ENCODE measurements around the gene IRAG1. TPM values are rescaled to one million over a fixed set of nuclear protein-coding genes. Genes with fewer than 3 reads are reported as not detected.

IRAG1 gene
- 5.2 and 5.9 TPM in 2 replicates for total RNA-seq (ENCODE audit: low replicate concordance)

GRCh38 chr11:10693509-10694081, at the start of gene IRAG1:
Gene IRAG1, minus strand, starts transcription at chr11:10693755. Its CDS starts 153 bp downstream, at chr11:10693602.
- TF ChIP-seq EZH2 (IDR thresholded peaks at IDR 0.05) (no peak), EZH2phosphoT487 (IDR thresholded peaks at IDR 0.05) (no peak)
- TF ChIP-seq, protein P1, sequence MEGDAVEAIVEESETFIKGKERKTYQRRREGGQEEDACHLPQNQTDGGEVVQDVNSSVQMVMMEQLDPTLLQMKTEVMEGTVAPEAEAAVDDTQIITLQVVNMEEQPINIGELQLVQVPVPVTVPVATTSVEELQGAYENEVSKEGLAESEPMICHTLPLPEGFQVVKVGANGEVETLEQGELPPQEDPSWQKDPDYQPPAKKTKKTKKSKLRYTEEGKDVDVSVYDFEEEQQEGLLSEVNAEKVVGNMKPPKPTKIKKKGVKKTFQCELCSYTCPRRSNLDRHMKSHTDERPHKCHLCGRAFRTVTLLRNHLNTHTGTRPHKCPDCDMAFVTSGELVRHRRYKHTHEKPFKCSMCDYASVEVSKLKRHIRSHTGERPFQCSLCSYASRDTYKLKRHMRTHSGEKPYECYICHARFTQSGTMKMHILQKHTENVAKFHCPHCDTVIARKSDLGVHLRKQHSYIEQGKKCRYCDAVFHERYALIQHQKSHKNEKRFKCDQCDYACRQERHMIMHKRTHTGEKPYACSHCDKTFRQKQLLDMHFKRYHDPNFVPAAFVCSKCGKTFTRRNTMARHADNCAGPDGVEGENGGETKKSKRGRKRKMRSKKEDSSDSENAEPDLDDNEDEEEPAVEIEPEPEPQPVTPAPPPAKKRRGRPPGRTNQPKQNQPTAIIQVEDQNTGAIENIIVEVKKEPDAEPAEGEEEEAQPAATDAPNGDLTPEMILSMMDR (IDR thresholded peaks at IDR 0.05): no peak
- Mint-ChIP-seq H3K9me3 (peaks cover 3% of the 10 kb centered on the region), H3K4me3 (no peak within 1 kb of the TSS), H3K27me3 (ENCODE audit: insufficient read depth, low read depth) (peaks cover 6% of the 10 kb centered on the region), H3K27ac (peak within 1 kb of the TSS; percentile 65), H3K36me3 (peaks cover 2% of the 10 kb centered on the region), H3K4me1 (peaks cover 15% of the 10 kb centered on the region)
- H3K4me1 ChIP-seq: no peaks in the 10 kb centered on the region
- no peak within 1 kb of the TSS for H3K9ac ChIP-seq
- peak; percentile 11 for DNase-seq (ENCODE audit: low spot score)
- H3K36me3 ChIP-seq: no peaks in the 10 kb centered on the region
- H3K4me3 ChIP-seq: no peak within 1 kb of the TSS
- H3K9me3 ChIP-seq (ENCODE audit: low read depth): no peaks in the 10 kb centered on the region
- H2AFZ ChIP-seq (replicated peaks): no peak within 1 kb of the TSS
- no peaks in the 10 kb centered on the region for H3K79me2 ChIP-seq (ENCODE audit: low read depth)
- no peak within 1 kb of the TSS for H3K27ac ChIP-seq
- no peaks in the 10 kb centered on the region for H3K27me3 ChIP-seq
- no peaks in the 10 kb centered on the region for H4K20me1 ChIP-seq (ENCODE audit: low read depth)
- no peaks in the 10 kb centered on the region for H3F3A ChIP-seq (ENCODE audit: low read depth)
- H3K4me2 ChIP-seq: no peak within 1 kb of the TSS

DNA sequence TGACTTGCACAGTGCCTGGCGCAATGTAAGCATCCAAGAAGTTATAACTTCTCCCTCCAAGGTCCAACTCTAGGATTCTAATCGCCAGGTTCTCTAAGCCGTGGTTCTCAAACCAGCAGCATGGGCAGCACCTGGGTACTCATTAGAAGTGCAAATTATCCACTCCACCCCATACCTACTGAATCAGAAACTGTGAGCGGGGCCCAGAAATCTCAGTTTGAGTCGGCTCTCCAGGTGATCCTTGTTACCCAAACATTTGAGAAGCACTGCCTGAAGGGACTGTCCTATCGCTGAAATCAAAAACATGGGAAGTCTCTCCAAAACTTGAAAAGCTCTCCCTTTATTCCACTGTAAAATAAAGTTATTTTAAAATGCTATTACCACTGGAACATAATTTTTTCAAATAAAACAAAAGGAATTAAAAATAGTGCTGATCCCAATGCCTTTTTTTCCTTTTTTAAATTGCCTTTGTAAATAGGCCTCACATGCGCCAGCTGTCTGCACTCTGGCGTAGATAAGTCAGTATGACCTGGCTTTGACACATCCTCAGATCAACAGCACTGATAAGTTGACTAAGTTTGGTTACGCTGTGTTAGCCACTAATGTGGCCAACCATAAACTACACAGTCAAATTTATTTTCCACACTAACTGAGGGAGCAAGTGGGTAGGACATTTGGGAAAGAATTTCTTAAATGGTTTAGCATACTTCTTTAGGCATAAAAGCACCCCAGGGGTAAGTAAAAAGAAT, 49.1 kb upstream of the IRAG1 start:
- Histone ChIP-seq H3K4me3 (no peak overlapping the region), H3K9ac (no peak overlapping the region), H3K79me2 (ENCODE audit: low read depth) (no peaks in the 10 kb centered on the region), H3K27ac (no peak overlapping the region), H3K27me3 (no peaks in the 10 kb centered on the region), H3K9me3 (ENCODE audit: low read depth) (no peaks in the 10 kb centered on the region), H2AFZ (replicated peaks) (no peak overlapping the region), H3K4me1 (no peaks in the 10 kb centered on the region), H3K36me3 (no peaks in the 10 kb centered on the region), H3K4me2 (no peak overlapping the region), H3F3A (ENCODE audit: low read depth) (peaks cover 9% of the 10 kb centered on the region), H4K20me1 (ENCODE audit: low read depth) (no peaks in the 10 kb centered on the region)
- Mint-ChIP-seq H3K27ac (no peak overlapping the region), H3K27me3 (ENCODE audit: insufficient read depth, low read depth) (peaks cover 4% of the 10 kb centered on the region), H3K36me3 (no peaks in the 10 kb centered on the region), H3K9me3 (no peaks in the 10 kb centered on the region), H3K4me3 (no peak overlapping the region), H3K4me1 (no peaks in the 10 kb centered on the region)
- no peak for TF ChIP-seq EZH2phosphoT487 (IDR thresholded peaks at IDR 0.05)
- TF ChIP-seq, protein P1 (IDR thresholded peaks at IDR 0.05): no peak
- TF ChIP-seq EZH2 (IDR thresholded peaks at IDR 0.05): no peak
- DNase-seq (ENCODE audit: low spot score): no peak

GRCh38 chr11:10735481-10736475, 42.2 kb upstream of the IRAG1 start:
- Mint-ChIP-seq H3K27me3 (ENCODE audit: insufficient read depth, low read depth) (peaks cover 4% of the 10 kb centered on the region), H3K9me3 (peaks cover 10% of the 10 kb centered on the region), H3K27ac (peak overlapping the region; percentile 51), H3K4me3 (peak overlapping the region; percentile 69), H3K36me3 (no peaks in the 10 kb centered on the region), H3K4me1 (peaks cover 9% of the 10 kb centered on the region)
- Histone ChIP-seq H3K4me2 (peak overlapping the region; percentile 70), H3F3A (ENCODE audit: low read depth) (no peaks in the 10 kb centered on the region), H2AFZ (replicated peaks) (peak overlapping the region; percentile 91), H3K36me3 (no peaks in the 10 kb centered on the region), H3K27me3 (no peaks in the 10 kb centered on the region), H4K20me1 (ENCODE audit: low read depth) (no peaks in the 10 kb centered on the region), H3K4me3 (peak overlapping the region; percentile 28), H3K9ac (no peak overlapping the region), H3K9me3 (ENCODE audit: low read depth) (no peaks in the 10 kb centered on the region), H3K4me1 (peaks cover 4% of the 10 kb centered on the region), H3K27ac (no peak overlapping the region), H3K79me2 (ENCODE audit: low read depth) (no peaks in the 10 kb centered on the region)
- peak; percentile 96 for DNase-seq (ENCODE audit: low spot score)
- no peak for TF ChIP-seq EZH2phosphoT487 (IDR thresholded peaks at IDR 0.05)
- TF ChIP-seq, protein P1 (IDR thresholded peaks at IDR 0.05): peak; percentile 96
